B cell (primary cell): Measurements from ENCODE around the gene TP53TG3C. TPM values are rescaled to one million over a fixed set of nuclear protein-coding genes. Genes with fewer than 3 reads are reported as not detected.
"Not testable (repeated sequence)": the region's sequence is repeated elsewhere in the genome, so short reads cannot be mapped to it uniquely, and the experiment has no call there.

Experiments used
- ATAC-seq: fragments of 200-7000 bp; cut with Tn5 transposase; one replicate; pipeline ENCODE4 v1.10.0; 2021; ENCODE audit warnings: low read depth, mild to moderate bottlenecking, moderate number of reproducible peaks, moderate library complexity
- CTCF ChIA-PET: fragments of 350-600 bp; sonication (Branson Sonifier 250); formaldehyde crosslinking; loops from one replicate; lab custom pipeline; 2021; ENCODE audit warnings: antibody characterized with exemption, inconsistent platforms; lab: Charles Lee
- POLR2A ChIA-PET: fragments of 350-600 bp; sonication (Branson Sonifier 250); formaldehyde crosslinking; loops from one replicate; lab custom pipeline; 2021; ENCODE audit warnings: antibody characterized with exemption; lab: Charles Lee
- DNase-seq: peaks from one replicate; pipeline ENCODE4 v3.0.0; 2013
- H2AFZ ChIP-seq: 2 replicates; pipeline ENCODE4 v1.6.1; 2012; ENCODE audit warnings: mild to moderate bottlenecking, low read depth, low read length; ENCODE audit not compliant: insufficient read depth, poor library complexity, severe bottlenecking
- H3K27ac ChIP-seq, 2 donors: 1 replicate in 1 of 2; 2 replicates in 1 of 2; pipeline ENCODE4 v1.5.1; 2012 to 2013; ENCODE audit warnings: low read length in 2 of 2, mild to moderate bottlenecking in 2 of 2, moderate library complexity in 1 of 2
- H3K27me3 ChIP-seq, 4 experiments: fragments of 200-600 bp in 1 of 4; sonication (generic) in 1 of 4; replicated peaks in 1 of 4; 1 replicate in 2 of 4; 2 replicates in 2 of 4; pipeline versions ENCODE4 v1.6.1 to v1.7.0; 2013 to 2016; ENCODE audit warnings: low read length in 3 of 4, mild to moderate bottlenecking in 2 of 4, mixed read lengths in 1 of 4, moderate library complexity in 1 of 4; ENCODE audit not compliant: insufficient read depth in 4 of 4, control insufficient read depth in 3 of 4; ENCODE audit errors: control extremely low read depth in 1 of 4
- H3K36me3 ChIP-seq, 2 experiments: replicated peaks in 1 of 2; 1 replicate in 1 of 2; 2 replicates in 1 of 2; pipeline versions ENCODE4 v1.6.1 to v1.7.1; 2013; ENCODE audit warnings: low read length in 1 of 2; ENCODE audit not compliant: insufficient read depth in 2 of 2, control insufficient read depth in 1 of 2; ENCODE audit errors: control extremely low read depth in 1 of 2, extremely low read depth in 1 of 2
- H3K4me1 ChIP-seq, 2 donors: fragments of 200-600 bp in 1 of 2; sonication (generic) in 1 of 2; 1 replicate in 1 of 2; 2 replicates in 1 of 2; pipeline versions ENCODE4 v1.5.1 to v1.6.1; 2013 to 2017; ENCODE audit warnings: low read length in 2 of 2; ENCODE audit not compliant: control insufficient read depth in 2 of 2, insufficient read depth in 2 of 2
- H3K4me2 ChIP-seq: replicated peaks from 2 replicates; pipeline ENCODE3; 2012; ENCODE audit warnings: mild to moderate bottlenecking, low read depth, low read length; ENCODE audit not compliant: poor library complexity, severe bottlenecking
- H3K4me3 ChIP-seq, 5 experiments: fragments of 200-600 bp in 1 of 5; sonication (generic) in 1 of 5; 1 replicate in 3 of 5; 2 replicates in 2 of 5; pipeline versions ENCODE4 v1.5.1 to v1.7.0; 2011 to 2016; ENCODE audit warnings: low read length in 4 of 5, mild to moderate bottlenecking in 4 of 5, low read depth in 2 of 5, control low read depth in 1 of 5, moderate library complexity in 1 of 5; ENCODE audit not compliant: insufficient read depth in 1 of 5; ENCODE audit errors: control extremely low read depth in 1 of 5, extremely low read depth in 1 of 5
- H3K79me2 ChIP-seq: fragments of 200-600 bp; sonication (generic); one replicate; pipeline ENCODE4 v1.6.0; 2016; ENCODE audit warnings: low read length; ENCODE audit not compliant: control insufficient read depth, insufficient read depth
- H3K9ac ChIP-seq: fragments of 200-600 bp; sonication (generic); 2 replicates; pipeline ENCODE4 v1.6.1; 2017; ENCODE audit warnings: mild to moderate bottlenecking, low read length, moderate library complexity
- H3K9me3 ChIP-seq, 3 donors: one replicate each; pipeline versions ENCODE4 v1.6.1 to v1.7.1; 2013; ENCODE audit warnings: low read length in 2 of 3; ENCODE audit not compliant: control insufficient read depth in 2 of 3, insufficient read depth in 1 of 3; ENCODE audit errors: control extremely low read depth in 1 of 3
- H4K20me1 ChIP-seq: 2 replicates; pipeline ENCODE4 v1.6.0; 2012; ENCODE audit warnings: mild to moderate bottlenecking, low read length; ENCODE audit not compliant: insufficient read depth, control insufficient read depth, poor library complexity, severe bottlenecking
- H3K27ac Mint-ChIP-seq: one replicate; pipeline ENCODE4 v1.8.0; 2021; ENCODE audit warnings: mixed read lengths
- H3K27me3 Mint-ChIP-seq: one replicate; pipeline ENCODE4 v1.8.0; 2021; ENCODE audit warnings: mixed read lengths
- H3K4me1 Mint-ChIP-seq: one replicate; pipeline ENCODE4 v1.8.0; 2021; ENCODE audit warnings: mixed read lengths
- H3K4me3 Mint-ChIP-seq: one replicate; pipeline ENCODE4 v1.8.0; 2021; ENCODE audit warnings: mixed read lengths
- H3K9me3 Mint-ChIP-seq: one replicate; pipeline ENCODE4 v1.8.0; 2022; ENCODE audit warnings: mixed read lengths; ENCODE audit not compliant: insufficient read depth
- WGBS: methylation state at CpG from one replicate; pipeline ENCODE4 v1.1.5; 2013; ENCODE audit warnings: missing lambda C conversion rate; ENCODE audit not compliant: insufficient coverage; 5-methylcytosine and 5-hydroxymethylcytosine counted together
- intact Hi-C: fragments of 100-400 bp; cut with micrococcal nuclease; formaldehyde crosslinking; loops from one replicate; pipeline ENCODE4 v1.10.0; 2022
- polyA minus RNA-seq: library from RNA; depleted of rRNA, polyadenylated mRNA; stranded (reverse); fragments of >200 nt; gene quantifications from 2 replicates; pipeline ENCODE4 v1.2.3, GENCODE V29; 2012
- polyA plus RNA-seq: library from polyadenylated mRNA; depleted of rRNA; stranded (reverse); fragments of >200 nt; gene quantifications from 2 replicates; pipeline ENCODE4 v1.2.3, GENCODE V29; 2012
- small RNA-seq: library from RNA; depleted of rRNA; stranded (forward); fragments of <200 nt; gene quantifications from one replicate; pipeline ENCODE3, GENCODE V24; 2012; ENCODE audit warnings: low replicate concordance, low read depth; ENCODE audit not compliant: insufficient read length
- total RNA-seq, 2 donors: library from RNA; stranded (reverse); fragments of 120-200 nt in 1 of 2; gene quantifications; 1 replicate in 1 of 2; 2 replicates in 1 of 2; pipeline versions ENCODE4 v1.2.3 to v1.2.4, GENCODE V29; 2013 to 2022

TP53TG3C gene, protein sequence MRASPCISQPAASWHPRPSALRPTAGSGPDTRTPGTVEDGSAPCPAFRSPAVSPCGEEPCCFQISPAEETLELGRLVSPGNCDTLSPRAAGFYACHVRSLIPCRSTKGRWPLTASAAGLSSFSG
- not detected in 2 replicates for total RNA-seq
- total RNA-seq (2013) = not detected
- polyA plus RNA-seq = not detected in 2 replicates
- not detected in 2 replicates for polyA minus RNA-seq

DNA sequence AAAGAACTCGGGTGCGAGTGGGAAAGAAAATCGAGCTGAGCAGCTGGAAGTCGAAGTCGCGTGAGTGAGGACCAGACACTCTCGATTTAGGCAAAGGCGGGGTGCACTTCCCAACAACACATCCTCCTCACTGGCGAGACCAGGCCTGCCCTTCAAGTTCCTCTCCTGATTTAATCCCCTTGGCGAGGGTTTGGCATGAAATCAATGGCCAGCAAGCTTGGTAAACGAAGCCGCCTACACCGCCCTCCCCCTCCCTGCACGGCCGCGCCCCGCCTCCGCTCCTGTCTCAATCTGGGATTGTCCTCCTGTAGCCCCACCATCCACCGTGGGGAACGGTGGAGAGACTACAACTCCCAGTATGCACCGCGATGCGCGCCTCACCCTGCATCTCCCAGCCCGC is at the start of gene TP53TG3C:
TP53TG3C (plus strand) TSS at position 301 of the 400 bp plus-strand sequence; CDS start at position 369, 68 bp downstream.
- H3K27me3 ChIP-seq, H3K36me3 ChIP-seq, H3K9me3 ChIP-seq, H3K27ac Mint-ChIP-seq, H3K4me1 ChIP-seq, POLR2A ChIA-PET, H3K4me3 ChIP-seq, CTCF ChIA-PET, ATAC-seq, H3K9me3 Mint-ChIP-seq, H3K4me1 Mint-ChIP-seq, H4K20me1 ChIP-seq, H3K4me3 Mint-ChIP-seq, H3K79me2 ChIP-seq, H3K9ac ChIP-seq, H3K27ac ChIP-seq, H2AFZ ChIP-seq, DNase-seq, intact Hi-C loops, H3K4me2 ChIP-seq, H3K27me3 Mint-ChIP-seq: not testable (repeated sequence)
- WGBS = no CpG with 5 or more reads among the region's 25 CpGs

Small RNA genes lying within 50 kb of the gene (small RNA-seq; reads per million reads assigned to genes)
- gene AC138869.1 = not detected

Other genes with a start within 250 kb of the TP53TG3C start
- gene TP53TG3E, start 110.1 kb downstream of the TP53TG3C start, total RNA-seq = not detected in 2 replicates
- not detected in 2 replicates for gene TP53TG3E, start 110.1 kb downstream of the TP53TG3C start, polyA plus RNA-seq
- not detected in 2 replicates for gene TP53TG3B, start 166.6 kb downstream of the TP53TG3C start, total RNA-seq
- not detected in 2 replicates for gene TP53TG3B, start 166.6 kb downstream of the TP53TG3C start, polyA plus RNA-seq